Stimulated activated CD4-positive, alpha-beta T cell treated with anti-CD3 and anti-CD28 coated beads, Interleukin-4, amount 100 ng/mL, for 1 hour (primary cell): ENCODE results near the gene KIF5B.
A peak's percentile ranks its signal among the peaks of the same experiment; 100 is the strongest.
"Not testable (repeated sequence)": the region's sequence is repeated elsewhere in the genome, so short reads cannot be mapped to it uniquely, and the experiment has no call there.

Experiments used
- DNase-seq: peaks from one replicate; pipeline ENCODE4 v3.0.0-alpha.2; 2020

The KIF5B gene

GRCh38 chr10:32056136-32057035 lies at the start of gene KIF5B:
Gene KIF5B, minus strand, starts transcription at chr10:32056425. Its CDS starts 452 bp downstream, at chr10:32055973.
- DNase-seq = peak; percentile 87

- DNase-seq = no peak
Observed at GRCh38 chr10:32105782-32106382, 49.7 kb upstream of the KIF5B start.

DNA sequence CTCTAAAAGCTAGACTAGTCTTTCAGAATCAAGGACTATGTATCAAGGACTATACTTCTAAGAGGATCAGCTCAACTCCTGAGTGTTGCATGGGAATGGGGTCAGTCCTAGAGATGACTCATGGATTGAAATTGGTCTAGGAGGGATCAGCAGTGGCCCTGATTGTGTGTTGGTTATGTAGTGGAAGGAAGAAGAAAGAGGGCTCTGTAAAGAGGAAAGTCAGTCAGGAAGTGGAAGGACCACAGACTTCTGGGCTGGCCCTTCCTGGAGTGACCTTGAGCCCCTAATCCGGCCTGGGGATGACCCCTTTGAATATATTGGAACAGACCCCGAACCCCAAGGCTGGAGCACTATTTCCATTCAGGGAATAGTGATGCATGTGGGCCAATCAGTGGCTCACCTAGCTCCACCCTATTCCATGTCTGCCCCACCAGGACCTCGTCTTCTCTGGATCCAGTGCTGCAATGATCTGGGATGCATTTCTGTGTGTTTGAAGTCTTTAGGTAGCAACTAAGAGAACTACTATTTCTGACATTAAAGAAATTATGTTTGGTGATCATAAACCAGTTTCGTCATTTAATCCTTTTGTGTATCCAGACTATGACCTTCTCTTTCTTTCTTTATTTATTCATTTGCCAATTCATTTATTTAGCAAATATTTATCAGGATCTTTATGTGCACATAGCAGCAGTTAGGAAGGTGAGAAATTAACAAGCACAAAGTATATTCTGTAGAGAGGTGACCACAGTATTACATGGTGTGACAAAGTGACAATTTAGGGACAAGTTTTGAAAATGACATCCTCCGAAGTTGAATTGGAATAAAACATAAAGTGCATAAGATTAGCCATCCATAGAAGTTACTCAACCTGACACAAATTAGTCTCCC lies 48.6 kb upstream of the KIF5B start:
- DNase-seq = no peak

DNA sequence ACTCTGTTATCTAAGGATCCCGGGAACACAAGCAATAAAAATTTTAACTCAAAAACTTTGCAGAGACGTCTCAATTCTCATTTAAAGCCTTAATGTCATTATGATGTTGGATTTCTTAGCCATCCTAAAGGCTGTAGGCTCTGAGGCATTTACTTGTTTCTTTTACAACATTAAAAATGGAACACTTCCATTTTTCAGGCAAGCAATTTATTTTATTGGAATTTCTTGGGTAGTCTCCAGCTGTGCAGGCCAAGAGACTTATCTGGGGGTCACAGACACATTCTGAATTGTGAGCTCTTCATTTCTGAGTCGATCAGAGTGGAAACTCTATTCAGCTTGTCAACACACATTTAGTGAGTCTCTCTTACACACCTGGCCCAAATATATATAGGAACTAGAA lies 48.0 kb upstream of the KIF5B start:
- DNase-seq = no peak

DNA sequence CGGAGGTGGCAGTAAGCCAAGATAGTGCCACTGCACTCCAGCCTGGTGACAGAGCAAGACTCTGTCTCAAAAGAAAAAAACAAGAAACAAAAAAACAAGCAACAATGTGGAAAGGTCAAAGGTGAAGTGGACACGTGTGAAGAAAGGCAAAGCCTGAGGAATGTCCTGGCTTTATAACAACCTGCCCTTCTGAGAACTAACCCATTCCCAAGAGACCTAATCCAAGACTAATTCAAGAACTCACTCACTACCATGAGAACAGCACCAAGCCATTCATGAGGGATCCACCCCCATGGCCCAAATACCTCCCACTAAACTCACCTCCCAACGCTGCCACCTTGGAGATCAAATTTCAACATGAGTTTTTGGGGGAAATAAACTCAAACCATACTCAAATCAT lies 47.5 kb upstream of the KIF5B start:
- DNase-seq = no peak

DNA sequence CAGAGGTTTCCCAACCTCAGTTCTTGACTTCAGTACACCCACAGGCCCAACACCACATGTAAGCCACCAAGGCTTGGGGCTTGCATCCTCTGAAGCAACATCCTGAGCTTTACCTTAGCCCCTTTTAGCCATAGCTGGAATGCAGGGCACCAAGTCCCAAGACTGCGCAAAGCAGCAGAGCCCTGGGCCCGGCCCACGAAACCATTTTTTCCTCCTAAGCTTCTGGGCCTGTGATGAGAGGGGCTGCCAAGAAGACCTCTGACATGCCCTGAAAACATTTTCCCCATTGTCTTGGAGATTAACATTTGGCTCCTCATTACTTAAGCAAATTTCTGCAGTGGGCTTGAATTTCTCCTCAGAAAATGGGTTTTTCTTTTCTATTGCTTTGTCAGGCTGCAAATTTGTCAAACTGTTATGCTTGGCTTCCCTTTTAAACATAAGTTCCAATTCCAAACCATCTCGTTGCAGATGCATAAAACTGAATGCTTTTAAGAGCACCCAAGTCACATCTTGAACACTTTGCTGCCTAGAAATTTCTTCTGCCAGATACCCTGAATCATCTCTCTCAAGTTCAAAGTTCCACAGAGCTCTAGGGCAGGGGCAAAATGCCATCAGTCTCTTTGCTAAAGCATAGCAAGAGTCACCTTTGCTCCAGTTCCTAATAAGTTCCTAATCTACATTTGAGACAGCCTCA lies 42.5 kb upstream of the KIF5B start:
- not testable (repeated sequence) for DNase-seq

DNA sequence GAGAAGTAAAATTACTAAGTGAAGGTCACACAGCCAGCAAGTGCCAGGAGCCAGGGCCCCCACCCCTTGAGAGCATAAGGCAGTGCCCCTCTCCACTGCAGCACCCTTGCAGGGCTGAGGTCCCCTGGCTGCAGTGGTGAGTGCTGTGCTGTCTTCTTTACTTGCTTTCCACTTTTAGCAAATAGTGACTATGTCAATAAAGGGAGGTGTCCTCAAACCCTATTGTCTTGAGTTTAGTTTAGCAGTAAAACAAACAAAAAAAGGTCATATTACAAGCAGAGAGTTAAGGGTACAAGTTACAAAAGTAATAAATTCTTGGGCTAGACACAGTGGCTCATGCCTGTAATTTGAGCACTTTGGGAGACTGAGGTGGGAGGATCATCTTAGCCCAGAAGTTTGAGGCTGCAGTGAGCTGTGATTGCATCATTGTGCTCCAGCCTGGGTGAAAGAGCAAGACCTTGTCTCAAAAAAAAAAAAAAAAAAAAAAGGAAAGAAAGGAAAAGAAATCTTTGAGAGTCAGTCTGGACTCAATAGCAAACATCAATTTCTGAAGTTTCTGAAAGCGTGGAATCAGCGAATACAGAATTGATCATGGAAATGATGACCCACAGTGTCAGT lies 39.0 kb upstream of the KIF5B start:
- no peak for DNase-seq

DNA sequence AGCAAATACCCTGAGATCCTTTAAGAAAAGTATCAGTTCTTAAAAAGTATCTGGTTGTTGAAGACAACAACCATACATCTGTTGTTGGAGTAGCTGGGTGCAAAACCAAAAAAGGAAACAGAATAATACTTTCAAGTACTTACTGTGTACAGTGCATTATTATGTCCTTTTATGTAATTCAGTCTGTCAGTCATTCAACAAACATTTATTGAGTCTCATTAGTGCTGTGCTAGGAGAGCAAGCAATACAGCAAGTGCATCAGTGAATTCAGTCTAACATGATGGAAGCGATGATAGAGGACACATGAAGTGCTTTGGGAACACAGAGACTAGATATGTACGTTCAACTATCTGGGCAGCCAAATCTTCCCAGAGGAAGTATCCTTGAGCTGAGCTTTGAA lies 37.4 kb upstream of the KIF5B start:
- DNase-seq = no peak

DNA sequence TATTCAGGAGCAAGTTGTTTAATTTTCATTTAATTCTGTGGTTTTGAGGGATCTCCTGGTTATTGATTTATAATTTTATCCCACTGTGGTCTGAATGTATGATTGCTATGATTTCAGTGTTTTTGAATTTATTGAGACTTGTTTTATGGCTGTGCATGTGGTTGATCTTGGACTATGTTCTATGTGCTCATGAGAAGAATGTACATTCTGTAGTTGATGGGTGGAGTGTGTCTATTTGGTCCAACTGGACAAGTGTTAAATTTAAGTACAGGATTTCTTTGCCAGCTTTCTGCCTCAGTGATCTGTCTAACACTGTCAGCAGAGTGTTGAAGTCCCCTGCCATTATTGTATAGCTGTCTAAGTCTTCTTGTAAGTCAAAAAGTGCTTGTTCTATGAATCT lies 34.8 kb upstream of the KIF5B start:
- DNase-seq = no peak

- DNase-seq = no peak
Observed at GRCh38 chr10:32084185-32084851, 28.1 kb upstream of the KIF5B start.

GRCh38 chr10:32077896-32078485 lies 21.8 kb upstream of the KIF5B start:
- DNase-seq = no peak

- DNase-seq = no peak
Observed at GRCh38 chr10:32073659-32074058, 17.4 kb upstream of the KIF5B start.

DNA sequence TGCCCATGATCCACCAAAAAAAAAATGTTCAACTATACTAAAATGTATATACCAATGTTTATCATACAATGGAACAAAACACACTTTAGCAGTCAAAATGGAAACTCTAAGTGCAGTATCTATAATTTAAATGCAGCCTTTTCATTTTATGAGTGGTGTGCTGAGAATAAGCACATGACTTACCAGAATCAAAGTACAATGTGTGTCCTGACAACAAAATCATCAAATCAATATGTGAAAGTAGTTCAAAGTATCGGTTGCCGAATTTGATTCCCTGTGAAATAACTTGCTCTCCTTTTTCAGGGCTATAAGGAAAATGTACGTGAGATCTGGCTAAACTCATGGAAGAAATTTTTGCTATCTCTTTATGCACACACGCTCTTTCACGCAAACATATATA lies 16.9 kb upstream of the KIF5B start:
- no peak for DNase-seq

GRCh38 chr10:32072025-32072800 lies 16.0 kb upstream of the KIF5B start:
- DNase-seq = no peak

- DNase-seq = no peak
Observed at GRCh38 chr10:32070645-32071044, 14.4 kb upstream of the KIF5B start.

- no peak for DNase-seq
Observed at GRCh38 chr10:32068569-32068968, 12.3 kb upstream of the KIF5B start.

GRCh38 chr10:32067931-32068330 lies 11.7 kb upstream of the KIF5B start:
- not testable (repeated sequence) for DNase-seq

GRCh38 chr10:32065856-32066255 lies 9.6 kb upstream of the KIF5B start:
- DNase-seq = no peak

DNA sequence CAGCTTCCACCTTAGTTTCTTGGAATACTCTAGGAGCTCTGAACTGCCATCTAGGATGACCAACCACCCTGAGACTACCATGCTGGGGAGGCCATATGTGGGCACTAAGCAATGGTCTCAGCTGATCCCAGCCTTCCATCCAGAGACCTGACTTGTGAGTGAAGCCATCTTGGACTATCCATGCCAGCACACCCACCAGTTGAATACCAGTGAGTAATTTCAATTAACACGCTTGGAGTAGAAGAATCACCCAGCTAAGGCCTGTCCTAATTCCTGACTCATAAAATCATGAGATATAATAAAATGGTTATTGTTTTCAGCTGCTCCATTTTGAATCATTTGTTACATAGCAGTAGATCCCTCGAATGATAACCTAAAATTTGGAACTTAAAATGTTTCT lies 5.2 kb upstream of the KIF5B start:
- no peak for DNase-seq

DNA sequence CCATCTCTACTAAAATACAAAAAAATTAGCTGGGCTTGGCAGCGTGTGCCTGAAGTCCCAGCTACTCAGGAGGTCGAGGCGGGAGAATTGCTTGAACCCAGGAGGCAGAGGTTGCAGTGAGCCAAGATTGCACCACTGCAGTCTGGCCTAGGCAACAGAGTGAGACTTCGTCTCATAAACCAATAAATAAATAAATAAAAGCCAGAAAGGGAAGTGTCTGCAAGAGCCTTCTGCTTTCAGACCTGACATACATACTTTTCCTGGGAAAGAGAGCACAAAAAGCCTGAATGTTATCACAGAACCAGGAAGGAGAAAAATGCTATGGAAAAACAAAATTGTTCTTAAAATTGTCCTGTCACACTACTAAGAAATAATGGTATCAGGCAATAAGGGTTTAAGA lies 4.1 kb upstream of the KIF5B start:
- no peak for DNase-seq

DNA sequence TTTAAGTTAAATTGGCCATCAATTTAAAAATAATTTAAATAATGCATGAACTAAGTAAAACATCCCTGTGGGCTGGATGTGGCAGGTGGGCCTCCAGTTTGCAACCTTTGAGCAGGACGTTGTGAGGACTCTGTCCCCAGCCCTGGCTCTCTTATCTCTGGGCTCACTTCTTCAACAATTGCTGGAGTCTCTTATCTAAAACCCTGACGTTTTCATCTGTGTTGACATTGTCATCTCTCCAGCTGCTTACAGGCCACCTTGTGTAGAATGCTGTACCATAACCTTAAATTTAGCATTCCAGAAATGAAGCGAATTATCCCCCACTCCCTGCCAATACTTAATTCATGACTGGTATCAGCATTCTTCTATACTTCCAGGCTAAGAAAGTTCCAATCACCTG lies 3.2 kb upstream of the KIF5B start:
- no peak for DNase-seq
